IMR-90 (cell line): Measurements from ENCODE around the gene ANKRD44. TPM values are rescaled to one million over a fixed set of nuclear protein-coding genes. Genes with fewer than 3 reads are reported as not detected.

Source experiments
- ATAC-seq: fragments of 200-7000 bp; cut with Tn5 transposase; 2 replicates; pipeline ENCODE4 v1.9.1; 2020; ENCODE audit warnings: low read depth, mild to moderate bottlenecking, moderate library complexity
- BruUV-seq: library from RNA; stranded (reverse); fragments of 400-500 nt; replicated peaks from 2 replicates; lab custom pipeline; 2021; lab: Mats Ljungman, UMichigan
- CTCF ChIA-PET: fragments of 300-600 bp; formaldehyde crosslinking; extraction: SDS; loops from one replicate; lab custom pipeline; 2021; ENCODE audit warnings: antibody characterized with exemption; lab: Yijun Ruan, JAX
- POLR2A ChIA-PET: fragments of 300-600 bp; sonication (Branson Sonifier 250); formaldehyde crosslinking; loops from one replicate; lab custom pipeline; 2022; ENCODE audit warnings: antibody characterized with exemption; ENCODE audit not compliant: unreplicated experiment; lab: Charles Lee
- DNase-seq: peaks from one replicate; pipeline ENCODE4 v3.0.0; 2013
- H2AFZ ChIP-seq: replicated peaks from 2 replicates; pipeline ENCODE3; 2013; ENCODE audit warnings: low read length, mild to moderate bottlenecking; ENCODE audit not compliant: poor library complexity
- H2AK5ac ChIP-seq: 2 replicates; pipeline ENCODE4 v1.6.1; 2013; ENCODE audit warnings: low read depth, low read length, inconsistent platforms
- H2AK9ac ChIP-seq: replicated peaks from 2 replicates; pipeline ENCODE3; 2013; ENCODE audit warnings: mild to moderate bottlenecking, low read depth, low read length, moderate library complexity; ENCODE audit not compliant: poor library complexity
- H2BK120ac ChIP-seq: 2 replicates; pipeline ENCODE4 v1.6.1; 2013; ENCODE audit warnings: low read depth, low read length, inconsistent platforms
- H2BK15ac ChIP-seq: 3 replicates; pipeline ENCODE4 v1.6.1; 2013; ENCODE audit warnings: low read depth, low read length, inconsistent platforms
- H2BK20ac ChIP-seq: 2 replicates; pipeline ENCODE4 v1.6.1; 2013; ENCODE audit warnings: low read depth, mild to moderate bottlenecking, inconsistent platforms, low read length, moderate library complexity
- H2BK5ac ChIP-seq: 2 replicates; pipeline ENCODE4 v1.6.1; 2013; ENCODE audit warnings: mild to moderate bottlenecking, low read depth, low read length, inconsistent platforms; ENCODE audit not compliant: poor library complexity, severe bottlenecking
- H3K14ac ChIP-seq: replicated peaks from 2 replicates; pipeline ENCODE4 v1.6.1; 2013; ENCODE audit warnings: low read depth, low read length, inconsistent platforms
- H3K18ac ChIP-seq: 2 replicates; pipeline ENCODE4 v1.6.1; 2013; ENCODE audit warnings: low read depth, low read length, control low read depth
- H3K23ac ChIP-seq: 2 replicates; pipeline ENCODE4 v1.6.1; 2013; ENCODE audit warnings: low read depth, low read length, inconsistent platforms
- H3K27ac ChIP-seq: 2 replicates; pipeline ENCODE4 v1.5.1; 2013; ENCODE audit warnings: mild to moderate bottlenecking, control low read depth, low read length; ENCODE audit not compliant: insufficient read depth
- H3K27me3 ChIP-seq: 2 replicates; pipeline ENCODE4 v1.6.1; 2013; ENCODE audit warnings: low read length; ENCODE audit not compliant: control insufficient read depth, insufficient read depth
- H3K36me3 ChIP-seq: 2 replicates; pipeline ENCODE4 v1.6.1; 2013; ENCODE audit warnings: low read length, mixed read lengths; ENCODE audit not compliant: control insufficient read depth, insufficient read depth
- H3K4ac ChIP-seq: 2 replicates; pipeline ENCODE4 v1.6.1; 2013; ENCODE audit warnings: low read depth, low read length, inconsistent platforms
- H3K4me1 ChIP-seq: 2 replicates; pipeline ENCODE4 v1.6.1; 2013; ENCODE audit warnings: low read length, mixed read lengths; ENCODE audit not compliant: control insufficient read depth, insufficient read depth
- H3K4me2 ChIP-seq: 2 replicates; pipeline ENCODE4 v1.6.1; 2013; ENCODE audit warnings: low read depth, mild to moderate bottlenecking, control low read depth, low read length, moderate library complexity
- H3K4me3 ChIP-seq: 2 replicates; pipeline ENCODE4 v1.5.1; 2013; ENCODE audit warnings: low read depth, mild to moderate bottlenecking, control low read depth, low read length, moderate library complexity; ENCODE audit not compliant: insufficient read depth
- H3K56ac ChIP-seq: 2 replicates; pipeline ENCODE4 v1.6.1; 2013; ENCODE audit warnings: low read length, inconsistent platforms; ENCODE audit not compliant: insufficient read depth; ENCODE audit errors: extremely low read depth
- H3K79me1 ChIP-seq, 2 experiments: 2 replicates each; pipeline ENCODE4 v1.6.1; 2013; ENCODE audit warnings: low read length in 2 of 2, inconsistent platforms in 1 of 2, low read depth in 1 of 2
- H3K9ac ChIP-seq: 2 replicates; pipeline ENCODE4 v1.6.1; 2013; ENCODE audit warnings: low read depth, low read length, control low read depth
- H3K9me1 ChIP-seq: 2 replicates; pipeline ENCODE4 v1.6.1; 2013; ENCODE audit warnings: low read length, inconsistent platforms; ENCODE audit not compliant: insufficient read depth
- H3K9me3 ChIP-seq: 2 replicates; pipeline ENCODE4 v1.6.1; 2013; ENCODE audit warnings: low read length; ENCODE audit not compliant: control insufficient read depth, insufficient read depth
- H4K20me1 ChIP-seq: 2 replicates; pipeline ENCODE4 v1.6.1; 2013; ENCODE audit warnings: low read length, inconsistent platforms; ENCODE audit not compliant: insufficient read depth
- H4K5ac ChIP-seq: 2 replicates; pipeline ENCODE4 v1.6.1; 2013; ENCODE audit warnings: mild to moderate bottlenecking, low read depth, low read length, control low read depth
- H4K8ac ChIP-seq, 2 experiments: 2 replicates each; pipeline ENCODE4 v1.6.1; 2013; ENCODE audit warnings: low read depth in 2 of 2, low read length in 2 of 2, control low read depth in 1 of 2, inconsistent platforms in 1 of 2
- H4K91ac ChIP-seq: 2 replicates; pipeline ENCODE4 v1.6.1; 2013; ENCODE audit warnings: low read depth, low read length, inconsistent platforms; ENCODE audit not compliant: insufficient read depth
- BHLHE40 ChIP-seq: fragments of 150-350 bp; IDR thresholded peaks from 2 replicates; pipeline ENCODE4 v1.6.1; 2016; ENCODE audit warnings: mild to moderate bottlenecking, low read depth, low read length
- CEBPB ChIP-seq: IDR thresholded peaks from 2 replicates; pipeline ENCODE4 v1.6.1; 2012; ENCODE audit warnings: low read depth, low read length, improper control_type of control experiment
- CTCF ChIP-seq: conservative IDR thresholded peaks from 2 replicates; pipeline ENCODE4 v1.5.1; 2012; ENCODE audit warnings: mild to moderate bottlenecking, low read depth, low read length, improper control_type of control experiment
- MAFK ChIP-seq: IDR thresholded peaks from 2 replicates; pipeline ENCODE4 v1.6.1; 2012; ENCODE audit warnings: low read depth, low read length, improper control_type of control experiment
- MXI1 ChIP-seq: IDR thresholded peaks from 2 replicates; pipeline ENCODE4 v1.6.1; 2012; ENCODE audit warnings: low read depth, mild to moderate bottlenecking, low read length, moderate library complexity, borderline replicate concordance
- NFE2L2 ChIP-seq: fragments of 150-350 bp; IDR thresholded peaks from 2 replicates; pipeline ENCODE4 v1.6.1; 2016; ENCODE audit warnings: low read depth, mild to moderate bottlenecking, low read length
- POLR2A ChIP-seq: IDR thresholded peaks from 2 replicates; pipeline ENCODE4 v1.6.1; 2012; ENCODE audit warnings: mild to moderate bottlenecking, low read depth, low read length
- RAD21 ChIP-seq: IDR thresholded peaks from 2 replicates; pipeline ENCODE4 v1.6.1; 2012; ENCODE audit warnings: low read length, improper control_type of control experiment
- RFX5 ChIP-seq: IDR thresholded peaks from 2 replicates; pipeline ENCODE4 v1.8.0; 2012; ENCODE audit warnings: low read depth, mild to moderate bottlenecking, low read length, moderate library complexity
- SMC3 ChIP-seq: fragments of 150-350 bp; IDR thresholded peaks from 2 replicates; pipeline ENCODE4 v1.6.1; 2016; ENCODE audit warnings: low read depth, mild to moderate bottlenecking, antibody characterized with exemption, low read length, moderate library complexity
- USF2 ChIP-seq: fragments of 150-350 bp; IDR thresholded peaks from 2 replicates; pipeline ENCODE4 v1.6.1; 2017; ENCODE audit warnings: mild to moderate bottlenecking, antibody characterized with exemption, low read length, low read depth
- WGBS, 2 experiments: methylation state at CpG; one replicate each; pipeline versions ENCODE4 v1.1.5 to v1.1.7; 2013; ENCODE audit warnings: missing lambda C conversion rate in 2 of 2; ENCODE audit not compliant: insufficient read length in 1 of 2; ENCODE audit errors: extremely low coverage in 2 of 2; 5-methylcytosine and 5-hydroxymethylcytosine counted together
- dilution Hi-C: fragments of 300-500 bp; cut with HindIII; formaldehyde crosslinking; loops from one replicate; pipeline ENCODE4 v1.14.3; 2018; ENCODE audit warnings: low sequenced_read_pairs; ENCODE audit not compliant: unreplicated experiment
- in situ Hi-C: fragments of 300-500 bp; cut with MboI; formaldehyde crosslinking; loops from 3 replicates; pipeline ENCODE4 v1.14.3; 2019; ENCODE audit warnings: low sequenced_read_pairs, inconsistent platforms, mixed read lengths
- intact Hi-C: fragments of 100-400 bp; cut with micrococcal nuclease; formaldehyde crosslinking; loops from 2 replicates; pipeline ENCODE4 v1.10.0; 2022
- polyA plus RNA-seq, 3 experiments: library from polyadenylated mRNA; depleted of rRNA; stranded (reverse); fragments of >200 nt; gene quantifications; 2 replicates each; pipeline ENCODE4 v1.2.3, GENCODE V29; 2012; ENCODE audit warnings: low replicate concordance in 1 of 3
- total RNA-seq: library from RNA; depleted of rRNA; stranded (reverse); fragments of >200 nt; gene quantifications from 2 replicates; pipeline ENCODE4 v1.2.3, GENCODE V29; 2012

Gene ANKRD44
- total and polyA plus RNA-seq, 2 of the 4 experiments (the other 2 are of a cell fraction), result 5.2 to 15.6 TPM

GRCh38 chr2:197208024-197208423, 102.6 kb downstream of the ANKRD44 start:
- H3K9me1 ChIP-seq, result peaks cover 16% of the 10 kb centered on the region
- no peak overlapping the region for H4K8ac ChIP-seq
- no peaks in the 10 kb centered on the region for H4K20me1 ChIP-seq
- H2AK9ac ChIP-seq, result no peak overlapping the region
- no peak overlapping the region for H2BK120ac ChIP-seq
- no peaks in the 10 kb centered on the region for H3K27me3 ChIP-seq
- H2AFZ ChIP-seq, result no peak overlapping the region
- intact Hi-C loops (no loop called here), dilution Hi-C loops (no loop called here), in situ Hi-C loops (no loop called here)
- no peak overlapping the region for H4K5ac ChIP-seq
- H3K9ac ChIP-seq, result no peak overlapping the region
- no peak overlapping the region for H3K18ac ChIP-seq
- no CpG with 5 or more reads among the region's 6 CpGs for WGBS, 2 experiments
- peaks cover 0 to 13% of the 10 kb centered on the region in 2 experiments; a peak in 1 of 4 replicates for H3K79me1 ChIP-seq
- ATAC-seq (no peak), DNase-seq (no peak)
- no peak overlapping the region for H2AK5ac ChIP-seq
- H3K14ac ChIP-seq, result no peak overlapping the region
- CTCF ChIA-PET, result interaction anchor here (0.9 kb wide), 1 partner anchor 12 kb away, joined by 3 read pairs; no protein-coding TSS in a partner anchor
- no peak overlapping the region for H3K4me3 ChIP-seq
- H3K4ac ChIP-seq, result no peak overlapping the region
- peaks cover 8% of the 10 kb centered on the region for H3K4me1 ChIP-seq
- H4K91ac ChIP-seq, result no peak overlapping the region
- no peak for TF ChIP-seq SMC3
- no peak for TF ChIP-seq RFX5
- no peak for TF ChIP-seq MXI1
- TF ChIP-seq USF2, result no peak
- TF ChIP-seq CTCF, result no peak
- no peak for TF ChIP-seq CEBPB
- TF ChIP-seq POLR2A, result no peak
- TF ChIP-seq MAFK, result no peak
- no peak for TF ChIP-seq NFE2L2
- TF ChIP-seq BHLHE40, result no peak
- no peak for TF ChIP-seq RAD21
- H3K27ac ChIP-seq, result no peak overlapping the region
- H3K36me3 ChIP-seq, result no peaks in the 10 kb centered on the region
- POLR2A ChIA-PET, result no interaction called here
- H3K23ac ChIP-seq, result no peak overlapping the region
- BruUV-seq, result no TSS peak
- H3K4me2 ChIP-seq, result no peak overlapping the region
- H3K9me3 ChIP-seq, result no peaks in the 10 kb centered on the region
- no peak overlapping the region for H3K56ac ChIP-seq
- no peak overlapping the region for H2BK5ac ChIP-seq
- H2BK15ac ChIP-seq, result no peak overlapping the region
- H2BK20ac ChIP-seq, result no peak overlapping the region
